Measurements from ENCODE around the gene PLXNA2.

Gene PLXNA2

DNA sequence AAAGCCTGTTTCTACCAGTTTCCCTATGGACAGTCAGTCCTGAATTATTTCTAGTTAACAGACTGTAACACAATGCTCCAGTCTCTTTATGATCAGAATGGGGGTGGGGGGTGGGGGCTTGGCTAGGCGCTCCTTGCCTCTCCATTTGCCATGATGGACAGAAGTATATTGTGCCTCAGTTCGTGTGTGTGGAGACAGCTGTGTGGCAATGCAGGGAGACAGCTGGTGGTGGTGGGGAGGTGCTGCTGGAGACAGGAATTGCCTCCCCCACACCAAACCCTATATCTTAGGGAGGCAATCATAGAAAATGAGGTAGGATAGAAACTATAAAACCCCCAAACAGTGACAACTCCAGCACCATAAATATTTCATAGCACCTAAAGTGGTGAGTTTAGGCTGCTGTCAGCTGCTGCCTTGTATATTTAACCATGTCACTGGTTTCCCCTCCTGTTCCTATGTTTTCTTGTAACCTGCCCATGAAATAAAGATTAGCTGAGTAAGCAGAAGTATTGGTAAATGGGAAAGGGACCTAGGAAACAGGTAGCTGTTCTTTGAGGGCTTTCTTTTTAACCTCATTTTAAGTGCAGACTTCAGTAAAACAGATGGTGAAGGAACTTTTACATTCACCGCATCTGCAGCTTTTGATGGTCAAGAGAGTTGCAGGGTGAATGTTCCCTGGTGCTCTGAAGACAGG lies 3.4 kb downstream of the PLXNA2 start:
- no peak for DNase-seq (ENCODE audit: low read depth in 2 of 2)

DNA sequence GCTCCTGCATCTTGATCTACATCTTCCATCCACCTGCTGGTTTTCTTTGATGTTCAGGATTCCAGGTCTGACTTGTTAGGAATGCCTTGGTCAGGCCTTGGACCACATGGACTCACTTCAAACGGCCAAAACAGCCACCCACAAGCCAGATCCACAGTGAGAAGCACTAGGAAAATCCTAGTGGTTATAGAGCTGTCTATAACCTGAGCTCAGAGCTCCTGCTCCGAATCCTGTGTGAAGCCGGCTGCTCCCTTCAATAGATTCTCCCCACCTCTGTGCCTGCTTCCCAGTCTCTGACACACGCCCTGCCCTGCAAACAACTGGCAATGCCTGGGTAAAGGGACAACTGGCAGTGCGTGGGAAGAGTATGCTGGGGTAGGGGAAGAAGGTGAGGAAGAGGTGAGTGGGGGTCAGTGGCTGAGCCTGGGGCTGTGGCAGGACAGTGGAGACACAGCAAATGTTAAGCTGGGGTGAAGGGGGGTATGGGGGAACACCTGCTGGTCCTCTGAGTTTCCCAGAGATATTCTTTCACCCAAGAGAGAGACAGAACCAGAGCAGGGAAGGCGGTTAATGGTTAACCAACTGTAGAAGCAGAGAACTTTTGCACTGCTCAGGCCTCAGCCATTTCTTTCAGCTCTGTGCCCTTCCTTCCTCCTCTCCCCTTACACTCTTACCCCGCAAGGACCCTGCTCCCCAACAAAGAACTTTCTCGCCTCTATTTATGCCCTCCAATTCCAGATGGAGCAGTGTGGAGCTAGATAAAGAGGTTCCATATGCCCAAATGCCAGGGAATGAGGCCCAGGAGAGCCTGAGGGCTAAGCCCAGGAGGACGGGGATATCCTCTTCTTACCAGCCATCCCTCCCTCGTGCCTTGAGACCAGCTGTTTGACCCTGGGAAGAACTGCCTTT lies 4.5 kb downstream of the PLXNA2 start:
- no peak for DNase-seq (ENCODE audit: low read depth in 2 of 2)

DNA sequence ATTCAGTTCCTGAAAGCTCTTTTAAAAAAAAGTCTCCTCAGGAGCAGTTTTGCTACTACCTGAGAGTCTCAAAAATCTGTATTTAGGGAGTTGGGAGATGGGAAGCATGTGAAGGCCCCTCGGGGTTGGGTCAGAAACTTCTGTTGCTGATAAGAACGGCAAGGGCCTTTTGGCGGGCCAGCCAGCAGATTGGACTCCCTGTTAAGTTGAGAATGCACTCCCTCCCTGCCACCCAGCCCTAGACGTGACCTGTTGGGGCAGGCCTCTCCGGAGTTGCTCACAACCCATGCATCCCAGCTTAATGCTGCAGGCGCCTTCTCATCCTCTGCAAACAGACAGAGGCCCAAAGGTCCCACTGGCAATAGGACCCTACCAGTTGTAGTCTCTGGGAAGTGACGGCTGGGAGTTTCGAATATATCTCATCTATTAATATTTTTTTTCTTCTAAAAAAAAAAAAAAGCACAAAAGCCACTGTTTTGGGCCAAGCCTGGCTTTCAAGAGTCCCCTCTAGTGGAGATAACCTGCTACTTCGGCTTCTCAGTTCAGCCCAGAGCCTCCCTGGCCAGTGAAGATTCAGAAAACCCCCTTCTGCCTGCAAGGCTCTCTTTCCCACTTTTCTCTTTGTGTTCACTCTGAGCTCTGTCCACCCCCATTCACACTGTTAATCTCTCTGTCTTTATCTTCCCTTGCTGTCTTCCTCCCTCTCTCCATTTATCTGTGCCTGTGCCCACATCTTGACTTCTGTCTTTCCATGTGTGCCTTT lies 5.3 kb downstream of the PLXNA2 start:
- no peak for DNase-seq (ENCODE audit: low read depth in 2 of 2)

DNA sequence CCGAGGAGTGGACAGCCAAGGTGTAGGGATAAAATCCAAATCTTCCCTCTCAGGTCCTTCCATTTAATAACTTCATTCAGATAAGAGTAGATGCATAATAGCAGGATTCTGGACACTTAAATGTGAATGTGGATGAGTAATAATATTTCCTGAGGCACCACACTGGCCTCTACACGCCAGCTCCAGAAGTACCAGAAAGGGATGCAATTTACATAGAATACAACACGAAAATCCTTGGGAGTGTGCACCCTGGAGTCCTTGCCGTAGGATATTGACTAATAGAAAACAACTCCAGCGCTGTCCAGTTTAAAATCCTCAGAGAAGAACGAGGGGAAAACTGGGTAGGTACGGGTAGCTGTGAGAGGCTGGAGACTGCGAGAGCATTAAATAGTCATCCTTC lies 6.9 kb downstream of the PLXNA2 start:
- DNase-seq (ENCODE audit: low read depth in 2 of 2): no peak

DNA sequence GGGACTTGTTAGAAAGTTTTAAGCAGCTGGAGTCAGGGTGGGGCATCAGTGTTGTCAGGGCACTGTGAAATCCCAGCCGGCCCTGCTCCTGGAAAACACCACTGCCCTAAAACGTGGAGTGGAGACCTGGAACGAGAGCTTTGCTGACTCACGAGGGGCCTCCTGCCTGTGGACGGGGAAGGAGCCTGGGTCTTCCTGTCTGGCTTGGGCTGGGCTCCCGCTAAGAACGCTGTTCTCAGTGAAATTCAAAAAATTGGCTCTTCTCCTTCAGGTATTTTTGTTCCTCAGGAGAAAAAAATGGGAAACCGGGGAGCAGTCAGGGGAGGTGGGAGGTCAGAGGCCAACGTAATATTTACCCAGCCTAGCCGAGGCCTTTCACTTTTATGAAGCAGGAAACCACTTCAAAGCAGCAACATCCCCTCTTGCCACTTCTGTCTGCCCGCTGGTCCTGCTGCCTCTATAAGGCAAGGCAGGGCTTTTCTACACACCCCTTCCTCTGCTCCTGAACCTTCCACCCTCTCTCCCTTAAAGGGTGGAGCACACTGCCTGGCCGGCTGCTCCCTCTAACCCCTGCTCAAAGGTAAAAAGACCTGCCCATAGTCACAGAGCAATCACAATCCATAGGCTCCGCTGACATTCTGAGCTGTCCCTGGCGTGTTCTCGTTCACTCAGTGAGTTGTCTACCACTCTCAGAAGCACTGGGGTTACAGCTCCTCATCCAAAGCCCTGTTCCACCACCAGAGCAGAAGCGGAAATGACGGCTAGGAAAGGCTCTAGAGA lies 8.0 kb downstream of the PLXNA2 start:
- no peak for DNase-seq (ENCODE audit: low read depth in 2 of 2)

DNA sequence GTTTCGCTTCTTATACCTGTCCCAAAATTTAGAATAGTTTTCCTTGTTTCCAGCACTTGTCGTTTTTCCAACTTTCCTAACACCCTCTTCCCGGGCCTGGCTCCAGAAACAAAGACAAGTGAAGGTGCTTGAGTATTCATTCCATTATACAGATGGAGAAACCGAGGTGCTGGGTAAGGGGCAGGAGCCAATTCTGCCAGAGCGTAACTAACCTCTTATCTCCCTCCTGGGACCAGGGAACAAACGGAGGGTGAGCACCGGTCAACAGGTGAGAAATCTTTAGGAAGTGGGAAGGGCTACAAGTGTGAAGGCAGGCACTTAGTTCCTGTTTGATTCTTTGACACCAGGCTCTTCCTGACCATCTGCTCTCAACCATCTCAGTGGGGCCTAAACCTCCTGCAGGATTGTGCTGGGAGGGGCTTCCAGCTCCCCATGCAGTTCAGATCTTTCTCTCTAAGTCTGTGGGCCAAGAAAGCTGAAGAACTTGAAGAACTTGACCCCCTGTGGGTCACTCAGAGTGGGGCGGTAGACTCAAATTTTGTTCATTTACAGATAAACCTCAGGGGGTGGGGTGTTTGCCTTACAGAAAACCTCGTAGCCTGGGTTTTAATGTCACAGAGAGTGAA lies 8.7 kb downstream of the PLXNA2 start:
- DNase-seq (ENCODE audit: low read depth in 2 of 2): no peak

GRCh38 chr1:208234721-208235120 lies 9.5 kb downstream of the PLXNA2 start:
- no peak for DNase-seq (ENCODE audit: low read depth in 2 of 2)

- DNase-seq (ENCODE audit: low read depth in 2 of 2): no peak
Observed at GRCh38 chr1:208233978-208234377, 10.2 kb downstream of the PLXNA2 start.

GRCh38 chr1:208233546-208233945 lies 10.6 kb downstream of the PLXNA2 start:
- DNase-seq (ENCODE audit: low read depth in 2 of 2): no peak

DNA sequence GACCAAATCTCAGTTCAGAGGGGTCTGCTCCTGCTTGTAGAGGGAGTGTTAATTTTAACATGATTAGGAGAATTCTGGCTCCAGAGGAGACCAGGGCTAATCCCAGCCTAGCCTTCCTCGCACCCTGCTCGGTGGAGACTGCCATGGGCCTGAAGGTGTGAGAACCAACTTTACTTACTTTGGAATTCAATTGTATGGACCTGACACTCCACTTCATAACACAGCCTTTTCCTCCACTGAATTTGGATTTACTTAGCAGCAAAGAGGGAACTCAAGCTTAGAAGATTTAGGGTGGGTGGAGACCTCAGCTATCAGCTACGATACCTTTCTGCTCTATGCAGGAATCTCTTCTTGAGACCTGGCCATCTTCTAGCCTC lies 11.5 kb downstream of the PLXNA2 start:
- DNase-seq (ENCODE audit: low read depth in 2 of 2): no peak

- no peak for DNase-seq (ENCODE audit: low read depth in 2 of 2)
Observed at GRCh38 chr1:208231881-208232661, 12.1 kb downstream of the PLXNA2 start.

DNA sequence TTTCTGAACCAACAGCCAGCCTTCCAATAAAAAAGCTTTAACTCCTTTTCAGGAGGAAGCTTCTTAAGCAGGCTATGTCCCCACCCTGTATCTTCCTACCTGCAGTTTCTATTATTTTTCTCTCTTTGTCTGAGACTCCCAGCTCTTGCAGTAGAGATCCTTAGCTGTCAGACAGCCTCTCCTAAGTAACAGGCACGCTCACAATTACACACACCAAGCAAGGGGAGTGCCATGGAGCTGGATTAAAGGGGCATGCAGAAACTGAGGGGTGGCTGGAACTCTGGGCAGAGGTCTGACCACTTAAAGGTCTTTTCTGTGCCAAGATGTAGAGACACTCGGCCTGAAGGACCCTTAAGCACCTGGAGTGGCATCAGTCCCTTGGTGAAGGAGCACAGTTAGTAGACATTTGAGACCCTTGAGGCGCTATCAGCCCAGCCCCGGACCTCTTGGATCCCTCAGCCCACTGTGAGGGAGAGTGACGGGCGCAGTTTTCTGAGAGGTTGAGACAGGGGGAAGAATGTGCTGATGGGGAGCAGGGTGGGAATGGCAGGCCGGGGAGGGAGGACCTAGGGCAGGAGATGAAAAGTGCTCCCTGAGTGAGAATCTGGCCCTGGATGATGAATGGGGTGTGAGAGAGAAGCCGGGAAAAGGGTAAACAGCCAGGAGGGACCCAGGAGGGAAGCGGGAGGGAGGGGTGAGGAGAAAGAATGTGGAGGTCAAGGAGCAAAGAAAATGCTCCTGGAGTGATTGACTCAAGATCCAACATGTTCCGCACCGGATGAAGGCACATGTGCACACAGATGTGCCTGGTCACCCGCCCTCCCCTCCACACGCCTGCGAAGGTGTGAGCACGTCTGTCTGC lies 13.3 kb downstream of the PLXNA2 start:
- DNase-seq (ENCODE audit: low read depth in 2 of 2): no peak

DNA sequence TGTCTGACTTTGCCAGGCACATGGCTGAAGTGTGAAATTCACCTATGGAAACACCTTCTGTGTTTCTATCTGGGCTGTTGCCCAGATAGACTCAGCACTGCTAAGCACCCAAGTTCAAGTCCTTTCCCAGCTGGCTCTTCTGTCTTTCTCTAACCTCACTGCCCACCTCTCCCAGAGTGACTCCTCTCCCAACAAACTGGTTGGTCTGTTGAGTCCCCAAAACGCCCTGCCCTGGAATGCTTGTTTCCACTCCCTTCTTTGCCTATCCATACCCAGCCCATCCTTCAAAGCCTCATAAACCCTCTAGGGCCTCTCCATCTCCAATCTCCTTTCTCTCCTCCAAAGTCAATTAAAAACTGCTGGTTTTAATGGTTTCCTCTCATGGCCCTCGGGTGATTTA lies 15.6 kb downstream of the PLXNA2 start:
- DNase-seq (ENCODE audit: low read depth in 2 of 2): no peak

DNA sequence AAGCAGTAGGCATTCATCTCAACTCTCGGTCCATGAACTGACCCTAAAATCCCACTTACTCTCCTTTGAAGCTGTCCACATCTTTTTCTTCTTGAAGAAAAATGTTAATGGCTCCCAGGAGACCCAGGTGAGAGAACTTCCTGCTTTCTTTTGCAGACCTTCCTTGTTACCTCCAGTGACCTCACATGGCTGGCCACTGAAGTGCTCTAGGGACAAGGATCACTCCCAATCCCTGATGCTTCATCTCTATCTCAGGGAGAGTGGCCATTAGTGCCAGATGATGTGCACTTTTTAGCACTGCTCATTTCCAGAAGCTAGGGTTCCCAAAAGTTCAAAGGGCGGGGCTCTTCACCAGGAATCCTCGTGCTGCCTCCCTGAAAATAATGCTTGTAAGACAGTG lies 16.2 kb downstream of the PLXNA2 start:
- DNase-seq (ENCODE audit: low read depth in 2 of 2): no peak

DNA sequence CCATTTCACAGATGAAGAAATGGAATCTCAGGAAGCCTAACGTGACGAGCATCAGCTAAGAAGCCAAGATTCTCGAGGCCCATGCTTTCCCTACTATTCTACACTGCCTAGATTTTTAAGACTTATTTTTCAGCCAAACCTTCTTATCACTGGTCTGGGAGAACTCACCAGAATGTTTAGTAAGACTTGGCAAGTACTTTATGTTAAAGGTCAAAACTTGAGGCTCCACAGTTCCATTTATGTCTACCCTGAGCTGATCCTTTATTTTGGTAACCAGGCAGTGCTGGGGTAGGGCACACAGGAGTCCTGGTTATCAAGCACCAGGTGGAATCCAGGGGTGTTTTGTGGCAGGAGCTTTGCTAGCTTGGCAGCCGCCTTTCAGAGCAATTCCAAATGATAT lies 16.8 kb downstream of the PLXNA2 start:
- DNase-seq (ENCODE audit: low read depth in 2 of 2): no peak

DNA sequence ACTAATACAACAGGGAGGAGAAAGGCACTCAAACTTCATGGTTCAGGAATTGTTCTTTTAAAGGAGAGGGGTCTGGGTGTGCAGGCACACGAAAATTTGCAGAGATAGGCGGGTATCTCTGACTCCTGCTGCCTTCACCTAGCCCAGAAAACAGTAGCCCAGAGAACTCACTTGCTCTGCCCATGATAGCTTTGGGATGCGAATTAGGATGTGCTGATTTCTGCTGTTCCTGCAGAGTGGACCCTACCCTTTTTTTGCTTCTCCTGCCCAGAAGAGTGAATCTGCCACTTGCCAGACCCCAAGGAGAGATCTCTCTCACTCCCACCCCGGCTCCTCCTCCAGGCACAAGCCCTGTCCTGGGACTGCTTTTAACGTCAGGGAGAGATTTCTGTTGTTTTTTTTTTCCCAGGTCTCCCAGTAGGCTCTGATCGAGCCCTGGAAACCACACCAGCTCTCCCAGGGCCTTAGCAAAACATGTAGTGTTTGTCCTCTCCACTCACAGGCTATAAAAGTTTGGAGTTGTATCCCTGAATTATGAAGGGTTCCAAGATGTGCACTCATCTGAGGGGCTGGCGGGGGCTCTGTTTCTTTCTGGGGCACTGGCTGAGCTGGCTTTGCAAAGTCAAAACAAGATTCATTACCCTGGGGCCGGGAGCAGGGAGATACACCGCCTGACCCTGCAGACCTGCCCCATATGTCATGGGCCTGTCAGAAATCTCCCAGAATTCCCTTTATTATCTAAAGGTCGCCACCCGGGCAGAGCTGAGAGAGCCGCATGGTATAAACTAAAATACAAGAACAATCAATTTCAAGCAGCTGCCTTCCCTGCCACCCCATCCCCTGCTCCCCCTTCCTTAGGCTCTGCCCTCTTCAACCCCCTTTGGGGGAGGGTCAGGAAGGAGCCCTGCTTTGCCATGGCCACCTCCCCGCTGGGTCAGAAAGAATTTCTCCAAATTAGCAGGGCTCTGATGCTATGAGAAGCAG lies 17.9 kb downstream of the PLXNA2 start:
- no peak for DNase-seq (ENCODE audit: low read depth in 2 of 2)

DNA sequence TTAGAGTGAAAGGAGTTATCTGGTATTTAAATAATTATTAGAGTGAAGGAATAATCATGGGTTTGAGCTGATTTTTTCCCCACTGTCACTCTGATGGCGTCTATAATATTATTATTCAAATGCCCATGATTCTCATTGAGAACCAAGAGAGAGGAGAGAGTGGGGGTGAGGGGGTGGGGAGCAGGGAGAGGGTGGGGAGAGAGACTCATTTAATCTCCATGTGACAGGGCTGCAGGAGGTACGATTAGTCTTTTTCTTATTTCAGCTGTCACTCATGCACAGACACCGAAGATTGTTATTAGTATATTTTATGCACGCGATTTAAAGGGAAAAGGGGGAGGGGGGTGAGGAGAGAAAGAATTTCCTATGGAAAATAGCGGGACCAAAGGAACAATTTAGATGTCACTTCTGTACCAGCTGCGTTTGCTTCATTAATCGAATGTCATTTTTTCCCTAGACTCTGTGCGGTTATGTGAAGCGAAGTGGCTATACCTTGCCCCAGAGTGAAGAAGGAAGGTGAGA lies 19.9 kb downstream of the PLXNA2 start:
- no peak for DNase-seq (ENCODE audit: low read depth in 2 of 2)

GRCh38 chr1:208223136-208223535 lies 21.0 kb downstream of the PLXNA2 start:
- DNase-seq (ENCODE audit: low read depth in 2 of 2): no peak
